Activated naive CD4-positive, alpha-beta T cell treated with anti-CD3 and anti-CD28 coated beads for 36 hours (primary cell): ENCODE measurements around the gene PRRC2C. TPM values are rescaled to one million over a fixed set of nuclear protein-coding genes. Genes with fewer than 3 reads are reported as not detected.
"Not testable (repeated sequence)": the region's sequence is repeated elsewhere in the genome, so short reads cannot be mapped to it uniquely, and the experiment has no call there.

ENCODE experiments used
- CTCF ChIA-PET: fragments of 350-600 bp; sonication (Branson Sonifier 250); formaldehyde crosslinking; loops from one replicate; lab custom pipeline; 2021; ENCODE audit warnings: antibody characterized with exemption; lab: Charles Lee
- DNase-seq: peaks from one replicate; pipeline ENCODE4 v3.0.0-alpha.2; 2020
- H3K27ac Mint-ChIP-seq: one replicate; pipeline ENCODE4 v1.8.0; 2021; ENCODE audit warnings: mild to moderate bottlenecking, mixed read lengths
- H3K27me3 Mint-ChIP-seq: one replicate; pipeline ENCODE4 v1.8.0; 2021; ENCODE audit warnings: low read depth, mixed read lengths
- H3K36me3 Mint-ChIP-seq: one replicate; pipeline ENCODE4 v1.8.0; 2021; ENCODE audit warnings: low read depth, mixed read lengths
- H3K4me1 Mint-ChIP-seq: one replicate; pipeline ENCODE4 v1.8.0; 2021; ENCODE audit warnings: low read depth, mixed read lengths
- H3K4me3 Mint-ChIP-seq: one replicate; pipeline ENCODE4 v1.8.0; 2021; ENCODE audit warnings: mild to moderate bottlenecking, moderate library complexity, mixed read lengths
- H3K9me3 Mint-ChIP-seq: one replicate; pipeline ENCODE4 v1.8.0; 2021; ENCODE audit warnings: mixed read lengths
- intact Hi-C: fragments of 100-400 bp; cut with micrococcal nuclease; formaldehyde crosslinking; loops from one replicate; pipeline ENCODE4 v1.15.1; 2023
- total RNA-seq, 2 experiments: library from RNA; stranded (reverse); gene quantifications; one replicate each; pipeline ENCODE4 v1.2.3, GENCODE V29; 2021

The PRRC2C gene
- total RNA-seq, 2 experiments from 2014 or later: 199 to 206 TPM

DNA sequence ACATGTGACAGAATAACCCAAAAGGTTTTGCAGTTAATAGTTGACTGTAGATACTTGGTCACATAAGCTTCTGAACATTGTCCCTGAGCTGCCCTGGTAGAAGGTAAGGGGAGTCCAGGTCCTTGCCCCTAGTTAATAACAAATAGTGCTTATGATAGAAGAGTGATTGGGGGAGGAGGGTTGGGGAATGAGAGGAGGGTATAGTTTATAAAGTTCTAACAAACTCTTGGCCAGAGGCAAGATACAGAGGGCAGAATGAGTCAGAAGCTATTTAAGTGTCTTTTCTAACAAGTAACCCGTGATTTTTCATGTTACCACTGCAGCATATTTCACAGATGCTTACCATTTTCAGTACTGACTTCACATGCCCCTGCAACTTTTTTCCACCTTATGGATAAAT lies 110.0 kb downstream of the PRRC2C start:
- intact Hi-C loops: no loop called here
- peaks cover 2% of the 10 kb centered on the region for H3K4me1 Mint-ChIP-seq
- DNase-seq: no peak
- H3K27ac Mint-ChIP-seq: peak overlapping the region; percentile 37
- CTCF ChIA-PET: no interaction called here
- no peaks in the 10 kb centered on the region for H3K27me3 Mint-ChIP-seq
- peaks cover 31% of the 10 kb centered on the region for H3K36me3 Mint-ChIP-seq
- peaks cover 3% of the 10 kb centered on the region for H3K9me3 Mint-ChIP-seq
- H3K4me3 Mint-ChIP-seq: no peak overlapping the region

DNA sequence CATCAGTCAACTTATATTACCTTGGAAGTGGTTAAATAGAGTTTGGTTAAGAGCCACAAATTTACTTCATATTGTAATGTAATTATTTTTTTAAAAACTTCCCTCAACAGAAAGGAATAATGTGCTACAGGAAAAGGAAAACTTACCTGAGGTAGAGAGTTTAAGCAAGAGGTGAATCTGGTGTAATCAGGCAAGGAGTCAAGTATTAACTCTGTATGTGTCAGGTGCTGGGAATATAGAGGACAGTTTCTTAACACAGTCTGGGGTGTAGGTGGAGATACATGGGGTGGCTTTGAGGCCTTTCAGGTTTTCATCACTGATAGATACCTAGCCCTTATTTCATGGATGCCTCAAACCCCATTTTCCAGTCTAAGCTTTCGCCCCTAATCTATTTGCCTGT lies 110.8 kb downstream of the PRRC2C start:
- Mint-ChIP-seq H3K9me3 (peaks cover 3% of the 10 kb centered on the region), H3K36me3 (peaks cover 25% of the 10 kb centered on the region), H3K4me1 (peaks cover 2% of the 10 kb centered on the region), H3K27ac (no peak overlapping the region), H3K4me3 (no peak overlapping the region), H3K27me3 (no peaks in the 10 kb centered on the region)
- intact Hi-C loops: no loop called here
- CTCF ChIA-PET: no interaction called here
- no peak for DNase-seq

DNA sequence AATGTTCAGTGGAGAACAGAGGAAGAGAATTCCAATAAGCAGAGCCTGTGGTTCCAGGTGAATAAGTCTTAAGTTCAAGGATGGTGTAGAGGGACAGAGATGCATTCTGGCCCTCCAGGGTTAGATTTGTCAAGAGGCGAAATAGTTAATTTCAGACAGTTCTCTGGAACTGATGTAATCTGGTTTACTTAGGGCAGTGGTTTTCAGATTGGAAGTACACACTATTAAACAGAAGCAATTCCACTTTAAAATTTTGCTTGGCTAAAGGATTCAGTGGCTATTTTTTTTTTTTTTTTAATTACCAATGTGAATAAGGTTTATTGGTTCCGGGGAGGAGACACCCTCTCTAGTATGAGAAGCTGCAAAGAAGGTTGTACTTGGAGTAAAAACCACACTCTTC lies 111.4 kb downstream of the PRRC2C start:
- no peak for DNase-seq
- H3K4me1 Mint-ChIP-seq: peaks cover 2% of the 10 kb centered on the region
- H3K36me3 Mint-ChIP-seq: peaks cover 19% of the 10 kb centered on the region
- intact Hi-C loops: no loop called here
- CTCF ChIA-PET: no interaction called here
- H3K9me3 Mint-ChIP-seq: peaks cover 3% of the 10 kb centered on the region
- no peaks in the 10 kb centered on the region for H3K27me3 Mint-ChIP-seq
- no peak overlapping the region for H3K27ac Mint-ChIP-seq
- no peak overlapping the region for H3K4me3 Mint-ChIP-seq

- intact Hi-C loops: no loop called here
- H3K9me3 Mint-ChIP-seq: peaks cover 3% of the 10 kb centered on the region
- H3K27me3 Mint-ChIP-seq: no peaks in the 10 kb centered on the region
- peaks cover 16% of the 10 kb centered on the region for H3K36me3 Mint-ChIP-seq
- DNase-seq: no peak
- no peak overlapping the region for H3K27ac Mint-ChIP-seq
- CTCF ChIA-PET: no interaction called here
- H3K4me3 Mint-ChIP-seq: no peak overlapping the region
- peaks cover 2% of the 10 kb centered on the region for H3K4me1 Mint-ChIP-seq
Observed at GRCh38 chr1:171597203-171597602, 111.9 kb downstream of the PRRC2C start.

DNA sequence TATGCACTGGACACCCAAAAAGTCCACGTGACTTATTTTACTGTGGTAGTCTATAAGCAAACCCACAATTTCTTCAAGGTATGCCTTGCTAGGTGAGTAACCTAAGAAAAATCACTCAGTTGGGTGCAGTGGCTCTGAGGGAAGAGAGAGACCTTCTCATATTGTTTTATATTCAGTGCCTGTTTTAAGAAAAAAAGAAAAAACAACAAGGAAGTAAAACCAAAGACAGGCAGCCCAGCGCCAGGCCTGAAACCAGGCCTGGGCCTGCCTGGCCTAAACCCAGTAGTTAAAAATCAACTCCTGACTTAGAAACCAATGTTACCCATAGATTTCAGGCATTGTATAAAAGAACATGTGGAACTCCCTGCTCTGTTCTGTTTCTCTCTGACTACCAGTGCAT lies 115.0 kb downstream of the PRRC2C start:
- H3K27ac Mint-ChIP-seq, DNase-seq, H3K9me3 Mint-ChIP-seq, H3K27me3 Mint-ChIP-seq, CTCF ChIA-PET, intact Hi-C loops, H3K4me1 Mint-ChIP-seq, H3K4me3 Mint-ChIP-seq, H3K36me3 Mint-ChIP-seq: not testable (repeated sequence)

GRCh38 chr1:171600862-171601261 lies 115.5 kb downstream of the PRRC2C start:
- H3K9me3 Mint-ChIP-seq: peaks cover 3% of the 10 kb centered on the region
- H3K27me3 Mint-ChIP-seq: no peaks in the 10 kb centered on the region
- no peak overlapping the region for H3K4me3 Mint-ChIP-seq
- DNase-seq: no peak
- intact Hi-C loops: no loop called here
- no peaks in the 10 kb centered on the region for H3K4me1 Mint-ChIP-seq
- no peaks in the 10 kb centered on the region for H3K36me3 Mint-ChIP-seq
- no peak overlapping the region for H3K27ac Mint-ChIP-seq
- CTCF ChIA-PET: no interaction called here

DNA sequence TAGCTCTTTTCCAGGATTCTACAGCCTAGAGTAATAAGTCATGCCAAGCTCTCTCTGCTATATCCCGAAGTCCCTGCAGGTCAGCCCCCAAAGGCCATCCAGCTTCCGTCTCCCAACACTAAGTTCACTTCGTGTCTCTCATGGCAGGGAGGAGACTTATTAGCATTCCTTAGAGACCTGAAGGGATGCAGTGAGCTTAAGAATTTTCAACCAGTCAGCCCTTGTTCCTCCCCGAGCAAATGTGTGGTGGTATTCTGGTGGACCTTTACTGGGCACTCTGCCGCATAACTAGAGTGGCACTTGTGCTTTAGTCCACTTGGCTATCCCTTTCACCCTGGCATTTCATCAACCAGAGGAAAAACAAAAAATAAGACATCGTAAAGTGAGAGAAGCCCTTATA lies 117.7 kb downstream of the PRRC2C start:
- intact Hi-C loops, H3K27ac Mint-ChIP-seq, H3K36me3 Mint-ChIP-seq, DNase-seq, H3K27me3 Mint-ChIP-seq, H3K4me3 Mint-ChIP-seq, H3K9me3 Mint-ChIP-seq, H3K4me1 Mint-ChIP-seq: not testable (repeated sequence)
- CTCF ChIA-PET: interaction anchor here (0.7 kb wide), 1 partner anchor 77 kb away, joined by 3 read pairs; no protein-coding TSS in a partner anchor

GRCh38 chr1:171606402-171606941 lies 121.1 kb downstream of the PRRC2C start:
- Mint-ChIP-seq H3K27me3 (no peaks in the 10 kb centered on the region), H3K36me3 (no peaks in the 10 kb centered on the region), H3K27ac (no peak overlapping the region), H3K4me3 (no peak overlapping the region), H3K9me3 (no peaks in the 10 kb centered on the region), H3K4me1 (no peaks in the 10 kb centered on the region)
- intact Hi-C loops: no loop called here
- CTCF ChIA-PET: no interaction called here
- DNase-seq: no peak

DNA sequence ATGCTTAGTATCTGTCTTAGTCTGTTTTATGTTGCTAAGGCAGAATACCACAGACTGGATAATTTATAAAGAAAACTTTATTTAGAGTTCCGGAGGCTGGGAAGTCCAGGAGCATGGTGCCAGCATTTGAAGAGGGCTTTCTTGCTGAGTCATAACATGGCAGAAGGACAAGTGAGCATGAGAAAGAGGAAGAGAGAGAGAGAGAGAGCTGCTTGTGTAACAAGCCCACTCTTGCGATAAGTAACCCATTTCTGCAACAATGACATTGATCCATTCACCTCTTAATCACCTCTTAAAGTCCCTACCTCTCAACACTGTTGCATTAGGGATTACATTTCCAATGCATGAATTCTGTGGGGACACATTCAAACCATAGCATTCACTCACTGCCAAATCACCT lies 125.1 kb downstream of the PRRC2C start:
- H3K27ac Mint-ChIP-seq: no peak overlapping the region
- H3K4me3 Mint-ChIP-seq: no peak overlapping the region
- no peak for DNase-seq
- H3K4me1 Mint-ChIP-seq: no peaks in the 10 kb centered on the region
- H3K27me3 Mint-ChIP-seq: no peaks in the 10 kb centered on the region
- CTCF ChIA-PET: no interaction called here
- intact Hi-C loops: no loop called here
- H3K36me3 Mint-ChIP-seq: no peaks in the 10 kb centered on the region
- no peaks in the 10 kb centered on the region for H3K9me3 Mint-ChIP-seq

GRCh38 chr1:171611306-171611705 lies 126.0 kb downstream of the PRRC2C start:
- Mint-ChIP-seq H3K27ac (no peak overlapping the region), H3K9me3 (no peaks in the 10 kb centered on the region), H3K36me3 (no peaks in the 10 kb centered on the region), H3K27me3 (no peaks in the 10 kb centered on the region), H3K4me1 (no peaks in the 10 kb centered on the region), H3K4me3 (no peak overlapping the region)
- CTCF ChIA-PET: no interaction called here
- intact Hi-C loops: no loop called here
- no peak for DNase-seq

GRCh38 chr1:171613282-171613681 lies 128.0 kb downstream of the PRRC2C start:
- Mint-ChIP-seq H3K36me3 (no peaks in the 10 kb centered on the region), H3K27me3 (no peaks in the 10 kb centered on the region), H3K4me3 (no peak overlapping the region), H3K27ac (no peak overlapping the region), H3K9me3 (no peaks in the 10 kb centered on the region), H3K4me1 (no peaks in the 10 kb centered on the region)
- CTCF ChIA-PET: no interaction called here
- intact Hi-C loops: no loop called here
- DNase-seq: no peak

- DNase-seq, intact Hi-C loops, H3K4me1 Mint-ChIP-seq, H3K9me3 Mint-ChIP-seq, H3K36me3 Mint-ChIP-seq, H3K4me3 Mint-ChIP-seq, H3K27me3 Mint-ChIP-seq, CTCF ChIA-PET, H3K27ac Mint-ChIP-seq: not testable (repeated sequence)
Observed at GRCh38 chr1:171615122-171615906, 130.0 kb downstream of the PRRC2C start.

DNA sequence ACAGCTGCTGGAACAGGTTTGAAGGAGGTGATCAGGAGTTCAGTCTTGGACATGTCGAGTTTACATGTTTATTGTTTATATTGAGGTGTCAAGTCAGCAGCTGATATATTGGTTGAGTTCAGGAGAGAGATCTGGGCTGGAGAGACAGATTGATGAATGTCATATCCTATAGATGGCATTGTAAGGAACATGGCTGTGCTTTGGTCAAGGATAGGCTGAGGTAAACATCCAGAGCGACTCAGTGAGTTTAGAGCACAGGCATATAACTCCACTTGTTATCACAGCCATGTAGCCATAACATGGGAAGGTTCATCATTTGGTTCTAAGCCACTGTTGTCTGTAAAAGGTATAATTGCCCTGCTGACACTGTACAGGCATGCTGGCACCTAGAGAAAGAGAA lies 131.3 kb downstream of the PRRC2C start:
- intact Hi-C loops: no loop called here
- H3K27me3 Mint-ChIP-seq: no peaks in the 10 kb centered on the region
- CTCF ChIA-PET: no interaction called here

More for the DNA sequence above, 131.3 kb downstream of the PRRC2C start:
- H3K27ac Mint-ChIP-seq: no peak overlapping the region
- no peaks in the 10 kb centered on the region for H3K4me1 Mint-ChIP-seq
- DNase-seq: no peak
- no peaks in the 10 kb centered on the region for H3K36me3 Mint-ChIP-seq
- no peak overlapping the region for H3K4me3 Mint-ChIP-seq
- no peaks in the 10 kb centered on the region for H3K9me3 Mint-ChIP-seq
